ENCODE data around the gene ATP6AP2.
"Not testable (repeated sequence)": the region's sequence is repeated elsewhere in the genome, so short reads cannot be mapped to it uniquely, and the experiment has no call there.

The ATP6AP2 gene

DNA sequence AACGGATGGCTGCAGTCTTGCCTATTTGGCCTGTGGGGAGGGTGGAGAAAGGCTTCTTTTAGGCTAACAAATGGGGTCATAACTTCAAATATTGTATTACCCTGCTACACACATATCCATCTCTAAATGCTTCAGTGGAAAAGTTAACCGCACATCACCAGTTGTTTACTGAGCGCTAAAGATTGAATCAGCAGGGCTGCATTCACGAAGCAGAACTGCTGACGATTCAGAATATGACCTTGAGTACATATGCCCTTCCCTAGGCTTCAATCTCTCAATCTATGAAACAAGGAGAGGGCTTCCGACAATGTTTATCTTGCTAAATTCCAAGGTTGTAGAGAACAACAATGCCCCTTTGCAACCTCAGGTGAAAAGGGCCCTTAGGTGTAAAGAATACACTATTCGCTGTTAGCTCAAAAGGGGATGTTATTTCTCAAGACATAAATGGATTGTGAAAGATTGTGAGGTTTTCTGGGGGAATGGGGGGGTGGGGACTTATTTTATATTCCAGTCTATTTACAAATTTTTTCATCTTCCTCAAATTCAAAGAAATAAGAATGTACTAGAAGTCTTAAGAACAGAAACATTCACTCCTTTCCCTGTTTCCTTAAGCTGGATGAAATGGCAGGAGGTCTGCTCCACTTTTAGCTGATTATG, 2.6 kb upstream of the ATP6AP2 start:
- no peak for DNase-seq

GRCh38 chrX:40579141-40579540, 1.6 kb upstream of the ATP6AP2 start:
- DNase-seq, result no peak

DNA sequence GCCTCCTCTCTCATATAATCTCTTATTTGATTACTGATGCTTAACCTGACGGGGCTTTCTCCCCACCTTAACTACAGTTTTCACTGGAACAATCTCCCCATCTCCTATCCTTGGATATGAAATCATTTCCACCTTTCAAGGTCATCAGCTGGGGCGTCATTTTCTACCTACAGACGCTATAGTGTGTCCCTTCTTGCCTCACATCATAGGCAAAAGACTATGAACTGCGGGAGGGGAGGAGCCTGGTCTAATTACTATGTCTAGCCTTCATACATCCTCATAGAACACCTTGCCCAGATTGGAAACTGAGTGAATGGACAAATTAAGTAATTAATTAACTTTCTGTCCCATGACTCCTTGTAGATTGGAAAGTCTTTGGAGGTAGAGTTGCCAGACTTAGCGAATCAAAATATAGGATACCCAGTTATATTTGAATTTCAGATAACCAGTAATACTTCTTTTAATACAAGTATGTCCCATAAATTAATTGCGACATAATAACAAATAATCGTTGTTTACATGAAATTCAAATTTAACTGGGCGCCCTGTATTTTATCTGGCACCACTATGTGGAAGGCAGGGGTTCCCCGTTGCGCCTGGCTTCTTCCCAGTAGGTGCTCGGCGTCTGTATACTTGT, 752 bp upstream of the ATP6AP2 start:
- no peak for DNase-seq

- no peak for DNase-seq
Observed at GRCh38 chrX:40581336-40581920, 658 bp downstream of the ATP6AP2 start.

- DNase-seq, result not testable (repeated sequence)
Observed at GRCh38 chrX:40582178-40582577, 1.4 kb downstream of the ATP6AP2 start.

DNA sequence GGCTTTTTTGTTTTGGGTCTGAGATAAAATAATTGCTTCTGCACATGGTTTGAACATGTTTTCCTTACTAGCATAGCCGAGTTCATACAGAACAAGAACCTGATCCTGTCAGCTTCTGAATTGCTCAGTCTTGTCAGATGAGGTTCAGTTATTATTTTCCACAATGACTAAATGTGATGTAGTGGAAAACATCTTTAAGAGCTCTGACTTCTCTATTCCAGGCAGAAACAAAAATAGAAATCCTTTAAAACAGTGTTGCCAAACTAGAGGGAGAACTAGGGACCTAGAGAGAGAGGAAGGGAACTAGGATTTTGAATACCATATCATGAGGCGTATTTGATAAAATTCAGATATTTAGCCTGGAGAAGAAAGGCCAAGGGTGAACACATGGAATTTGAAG, 2.0 kb downstream of the ATP6AP2 start:
- no peak for DNase-seq

- not testable (repeated sequence) for DNase-seq
Observed at GRCh38 chrX:40587623-40588022, 6.9 kb downstream of the ATP6AP2 start.

DNA sequence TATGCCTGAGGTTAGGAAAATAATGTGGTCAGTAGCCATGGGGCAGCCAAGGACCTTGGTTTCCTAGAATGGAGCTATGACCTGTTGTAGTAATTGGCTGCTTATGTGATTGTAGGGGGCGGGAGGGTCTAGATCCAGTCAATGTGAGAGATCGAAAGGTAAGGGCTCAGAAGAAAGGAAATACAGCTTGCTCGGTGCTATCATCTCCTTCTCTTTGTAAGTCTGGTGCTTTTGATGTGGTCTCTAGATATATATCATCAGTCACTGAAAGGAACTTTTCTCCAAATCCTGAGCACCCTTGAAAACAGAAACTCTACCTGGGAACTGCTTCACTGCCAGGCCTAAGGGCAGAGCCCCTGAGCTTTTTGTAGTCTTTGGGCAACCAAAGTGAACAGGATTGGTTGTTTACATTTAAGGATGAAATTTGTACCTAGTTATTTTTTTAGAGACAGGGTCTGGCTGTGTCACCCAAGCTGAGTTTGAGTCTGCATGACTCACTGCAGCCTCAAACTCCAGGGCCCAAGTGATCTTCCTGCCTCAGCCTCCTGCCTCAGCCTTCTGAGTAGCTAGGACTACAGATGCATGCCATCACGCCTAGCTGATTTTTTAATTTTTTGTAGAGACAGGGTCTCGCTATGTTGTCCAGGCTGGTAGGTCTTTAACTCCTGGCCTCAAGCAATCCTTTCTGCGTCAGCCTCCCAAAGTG, 9.0 kb downstream of the ATP6AP2 start:
- not testable (repeated sequence) for DNase-seq

DNA sequence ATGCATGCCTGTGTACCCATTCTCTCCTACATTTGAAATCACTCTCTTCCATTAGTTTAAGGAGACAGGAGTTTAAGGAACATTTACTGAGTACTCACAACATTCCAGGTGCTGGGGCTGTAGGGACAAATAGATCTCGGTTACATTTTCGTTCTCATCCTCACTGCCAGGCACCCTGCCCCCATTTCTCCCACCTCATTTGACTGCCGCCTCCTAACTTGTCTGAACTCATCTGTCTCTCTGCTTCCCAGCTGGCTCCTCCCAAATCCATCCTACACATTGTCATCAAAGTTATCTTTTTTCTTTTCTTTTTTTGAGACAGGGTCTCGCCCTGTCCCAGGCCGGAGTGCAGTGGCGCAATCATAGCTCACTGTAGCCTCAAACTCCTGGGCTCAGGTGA, 22.7 kb downstream of the ATP6AP2 start:
- no peak for DNase-seq

GRCh38 chrX:40607381-40607780, 26.6 kb downstream of the ATP6AP2 start:
- DNase-seq, result no peak

DNA sequence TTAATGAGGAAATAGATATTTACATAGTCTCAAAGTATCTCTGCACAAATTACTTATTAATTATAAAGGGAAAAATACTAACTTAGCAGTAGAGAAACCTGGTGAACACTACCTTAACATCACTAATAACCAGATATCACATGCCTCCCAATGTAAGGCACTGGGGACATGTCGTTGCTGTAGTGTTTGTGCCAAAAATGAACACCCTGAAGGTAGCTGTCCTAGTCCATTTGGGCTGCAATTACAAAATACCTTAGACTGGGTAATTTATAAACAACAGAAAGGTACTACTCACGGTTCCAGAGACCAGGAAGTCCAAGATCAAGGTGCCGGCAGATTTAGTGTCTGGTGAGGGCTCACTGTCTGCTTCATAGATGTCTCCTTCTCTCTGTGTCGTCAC, 31.7 kb downstream of the ATP6AP2 start:
- no peak for DNase-seq

GRCh38 chrX:40615976-40616375, 35.2 kb downstream of the ATP6AP2 start:
- DNase-seq, result no peak

DNA sequence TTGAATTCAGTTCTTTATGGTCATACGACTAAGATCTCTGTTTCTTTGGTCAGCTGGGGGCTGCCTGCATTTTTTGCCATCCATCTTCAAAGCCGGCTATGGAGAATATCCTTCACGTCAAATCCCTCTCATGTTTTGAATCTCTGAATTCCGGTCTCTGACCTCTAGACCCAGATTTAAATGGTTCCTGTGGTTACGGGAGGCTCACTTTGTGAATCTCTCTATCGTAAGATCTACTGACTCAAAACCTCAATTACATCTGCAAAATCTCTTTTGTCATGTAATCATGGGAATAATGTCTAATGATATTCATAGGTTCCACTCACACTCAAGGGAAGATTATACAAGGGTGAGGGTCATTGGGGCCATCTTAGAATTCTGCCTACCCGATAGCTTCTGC, 36.8 kb downstream of the ATP6AP2 start:
- no peak for DNase-seq

- no peak for DNase-seq
Observed at GRCh38 chrX:40622479-40623138, 41.8 kb downstream of the ATP6AP2 start.

DNA sequence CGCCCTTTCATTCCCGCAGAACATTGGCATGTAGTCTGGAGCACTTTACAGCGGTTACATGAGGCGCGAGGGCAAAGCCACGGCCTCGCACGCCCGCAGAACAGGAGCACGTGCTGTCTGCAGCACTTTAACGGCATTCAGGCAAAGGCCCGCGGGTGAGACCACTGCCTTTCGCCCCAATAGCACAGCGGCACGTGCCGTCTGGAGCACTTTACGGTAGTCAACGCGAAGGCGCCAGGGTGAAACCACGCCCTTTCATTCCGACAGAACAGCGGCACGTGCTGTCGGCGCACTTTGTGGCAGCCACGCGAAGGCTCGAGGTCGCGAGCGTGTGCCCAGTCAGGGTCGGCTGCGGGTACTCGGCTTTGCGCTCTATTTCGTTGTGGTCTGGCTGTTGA, 42.4 kb downstream of the ATP6AP2 start, which contains the start of gene MPC1L:
Gene MPC1L, plus strand, starts transcription at position 290 of the 398 bp plus-strand sequence. CDS start 138 bp downstream, outside the sequence.
- no peak for DNase-seq

DNA sequence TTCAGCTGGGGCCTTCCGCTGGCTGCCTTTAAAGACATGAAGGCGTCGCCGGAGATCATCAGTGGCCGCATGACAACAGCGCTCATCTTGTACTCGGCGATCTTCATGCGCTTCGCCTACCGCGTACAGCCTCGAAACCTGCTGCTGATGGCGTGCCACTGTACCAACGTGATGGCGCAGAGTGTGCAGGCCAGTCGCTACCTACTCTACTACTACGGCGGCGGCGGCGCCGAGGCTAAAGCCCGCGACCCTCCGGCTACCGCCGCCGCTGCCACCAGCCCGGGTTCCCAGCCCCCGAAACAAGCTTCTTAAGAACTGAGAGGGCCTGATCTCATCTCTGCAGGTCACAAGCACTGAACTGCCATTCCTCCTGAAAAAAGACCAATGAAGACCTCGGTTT, 42.9 kb downstream of the ATP6AP2 start:
- no peak for DNase-seq

DNA sequence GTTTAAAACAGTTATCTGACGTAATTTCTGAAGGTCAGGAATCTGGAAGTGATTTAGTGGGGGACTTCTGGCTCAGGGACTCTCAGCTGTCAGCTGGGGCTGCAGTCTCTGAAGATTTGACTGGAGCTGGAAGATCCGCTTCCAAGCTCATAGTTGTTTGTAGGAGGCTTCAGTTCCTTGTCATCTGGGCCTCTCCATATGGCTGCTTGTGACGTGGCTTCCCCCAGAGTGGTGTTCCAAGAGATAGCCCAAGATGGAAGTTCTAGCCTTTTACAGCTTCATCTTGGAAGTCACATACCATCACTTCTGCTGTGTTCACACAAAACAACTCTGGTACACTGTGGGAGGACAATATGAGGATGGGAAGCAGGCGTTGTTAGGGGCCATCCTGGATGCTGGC, 44.5 kb downstream of the ATP6AP2 start:
- no peak for DNase-seq

GRCh38 chrX:40628506-40628905, 47.7 kb downstream of the ATP6AP2 start:
- DNase-seq, result no peak

- no peak for DNase-seq
Observed at GRCh38 chrX:40632199-40632598, 51.4 kb downstream of the ATP6AP2 start.

GRCh38 chrX:40637687-40638086, 56.9 kb downstream of the ATP6AP2 start:
- DNase-seq, result no peak

DNA sequence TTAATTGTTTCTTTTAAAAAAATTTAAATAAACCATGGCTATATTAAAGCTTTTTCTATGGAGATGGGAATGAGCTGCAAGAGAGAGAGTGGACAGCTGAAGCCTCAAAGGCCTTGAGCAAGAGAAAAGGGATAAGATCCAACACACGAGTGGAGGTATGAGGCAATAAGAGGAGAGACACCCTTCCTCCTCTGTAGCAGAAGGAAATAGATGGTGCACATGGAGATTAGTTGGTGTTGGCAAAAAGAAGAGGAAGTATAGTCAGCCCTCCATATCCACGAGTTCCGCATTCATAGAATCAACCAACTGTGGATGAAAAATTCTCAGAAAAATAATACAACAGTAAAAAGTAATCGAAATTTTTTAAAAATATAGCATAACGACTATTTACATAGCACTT, 63.4 kb downstream of the ATP6AP2 start:
- DNase-seq, result no peak

- peak; percentile 40 for DNase-seq
Observed at GRCh38 chrX:40644821-40645358, 64.1 kb downstream of the ATP6AP2 start.
